Upper lobe of right lung (tissue), 1 donor: ENCODE data around the gene ZNF736. TPM values are rescaled to one million over a fixed set of nuclear protein-coding genes. Genes with fewer than 3 reads are reported as not detected.
"Not testable (repeated sequence)": the region's sequence is repeated elsewhere in the genome, so short reads cannot be mapped to it uniquely, and the experiment has no call there.

ENCODE experiments used
- ATAC-seq: fragments of 200-7000 bp; cut with Tn5 transposase; one replicate; pipeline ENCODE4 v1.9.1; 2020; ENCODE audit warnings: mild to moderate bottlenecking, moderate library complexity
- DNase-seq: peaks from one replicate; pipeline ENCODE4 v3.0.0-alpha.2; 2020
- H3K27ac ChIP-seq: fragments of 200-600 bp; one replicate; pipeline ENCODE4 v1.8.0; 2022
- H3K27me3 ChIP-seq: fragments of 200-600 bp; one replicate; pipeline ENCODE4 v1.8.0; 2022; ENCODE audit warnings: mild to moderate bottlenecking
- H3K36me3 ChIP-seq: fragments of 200-600 bp; one replicate; pipeline ENCODE4 v1.8.0; 2022
- H3K4me1 ChIP-seq: fragments of 200-600 bp; one replicate; pipeline ENCODE4 v1.8.0; 2022
- H3K4me3 ChIP-seq: fragments of 200-600 bp; one replicate; pipeline ENCODE4 v1.8.0; 2022; ENCODE audit warnings: mild to moderate bottlenecking
- H3K9me3 ChIP-seq: fragments of 200-600 bp; one replicate; pipeline ENCODE4 v1.8.0; 2022
- CTCF ChIP-seq: fragments of 200-600 bp; IDR thresholded peaks from one replicate; pipeline ENCODE4 v1.8.0; 2022; ENCODE audit warnings: antibody characterized with exemption
- intact Hi-C: fragments of 100-400 bp; cut with DNase I; formaldehyde crosslinking; loops from one replicate; pipeline ENCODE4 v1.11.0; 2022
- long read RNA-seq: library from polyadenylated mRNA; unstranded; transcript quantifications from one replicate; pipeline ENCODE4 v2.0.0, GENCODE V29; 2021
- total RNA-seq: library from RNA; stranded (reverse); fragmentation: NEBNext Ultra II Directional; extraction: Animal tissue kit (Norgen Biotek cat#: 25700); gene quantifications from one replicate; pipeline ENCODE4 v1.2.1, GENCODE V29; 2021
- donor health status: DM: no; HTN: yes; CAD: no; lungs with severe emphysema.

Gene ZNF736
- total RNA-seq = 13.5 TPM
- long read RNA-seq, partial matches to known transcripts = 0 of 3 reads
- long read RNA-seq, other reads (novel, unspliced or antisense) = 3 of 3 reads

GRCh38 chr7:64313740-64314491, at the start of gene ZNF736:
Gene ZNF736 (plus strand): TSS chr7:64313961. CDS start chr7:64314151, 190 bp downstream.
- intact Hi-C loops = no loop called here
- peak within 1 kb of the TSS; percentile 83 for H3K27ac ChIP-seq
- peak; percentile 92 for DNase-seq
- peak within 1 kb of the TSS; percentile 75 for H3K4me3 ChIP-seq
- TF ChIP-seq CTCF = no peak
- peak; percentile 99 for ATAC-seq
- H3K27me3 ChIP-seq = no peaks in the 10 kb centered on the region
- no peaks in the 10 kb centered on the region for H3K36me3 ChIP-seq
- H3K4me1 ChIP-seq = no peaks in the 10 kb centered on the region
- no peaks in the 10 kb centered on the region for H3K9me3 ChIP-seq

- Histone ChIP-seq H3K36me3 (no peaks in the 10 kb centered on the region), H3K4me1 (no peaks in the 10 kb centered on the region), H3K27ac (no peak overlapping the region), H3K27me3 (no peaks in the 10 kb centered on the region), H3K9me3 (peaks cover 23% of the 10 kb centered on the region), H3K4me3 (no peak overlapping the region)
- no peak for TF ChIP-seq CTCF
- intact Hi-C loops = no loop called here
- ATAC-seq = no peak
- DNase-seq = no peak
Observed at GRCh38 chr7:64266341-64266919, 47.3 kb upstream of the ZNF736 start.

- no peak overlapping the region for H3K4me3 ChIP-seq
- no peaks in the 10 kb centered on the region for H3K36me3 ChIP-seq
- H3K4me1 ChIP-seq = no peaks in the 10 kb centered on the region
- no peak for DNase-seq
- H3K27me3 ChIP-seq = no peaks in the 10 kb centered on the region
- ATAC-seq = no peak
- no peak for TF ChIP-seq CTCF
- no peaks in the 10 kb centered on the region for H3K9me3 ChIP-seq
- H3K27ac ChIP-seq = no peak overlapping the region
- intact Hi-C loops = no loop called here
Observed at GRCh38 chr7:64277630-64278029, 36.1 kb upstream of the ZNF736 start.

- no peaks in the 10 kb centered on the region for H3K9me3 ChIP-seq
- TF ChIP-seq CTCF = no peak
- no peak overlapping the region for H3K4me3 ChIP-seq
- H3K27ac ChIP-seq = no peak overlapping the region
- DNase-seq = no peak
- ATAC-seq = no peak
- no peaks in the 10 kb centered on the region for H3K4me1 ChIP-seq
- intact Hi-C loops = no loop called here
- H3K27me3 ChIP-seq = no peaks in the 10 kb centered on the region
- no peaks in the 10 kb centered on the region for H3K36me3 ChIP-seq
Observed at GRCh38 chr7:64294701-64295420, 18.9 kb upstream of the ZNF736 start.

GRCh38 chr7:64297418-64297817, 16.3 kb upstream of the ZNF736 start:
- H3K36me3 ChIP-seq, H3K27me3 ChIP-seq, intact Hi-C loops, H3K9me3 ChIP-seq, H3K4me1 ChIP-seq, H3K27ac ChIP-seq, H3K4me3 ChIP-seq, ATAC-seq, DNase-seq: not testable (repeated sequence)
